Raji (cell line): ENCODE data around the gene RPL35A.

Source experiments
- POLR2A ChIP-seq: IDR thresholded peaks from 2 replicates; pipeline ENCODE4 v1.6.1; 2011; ENCODE audit warnings: low read depth, low read length, control low read depth; ENCODE audit not compliant: insufficient read depth

Gene RPL35A

DNA sequence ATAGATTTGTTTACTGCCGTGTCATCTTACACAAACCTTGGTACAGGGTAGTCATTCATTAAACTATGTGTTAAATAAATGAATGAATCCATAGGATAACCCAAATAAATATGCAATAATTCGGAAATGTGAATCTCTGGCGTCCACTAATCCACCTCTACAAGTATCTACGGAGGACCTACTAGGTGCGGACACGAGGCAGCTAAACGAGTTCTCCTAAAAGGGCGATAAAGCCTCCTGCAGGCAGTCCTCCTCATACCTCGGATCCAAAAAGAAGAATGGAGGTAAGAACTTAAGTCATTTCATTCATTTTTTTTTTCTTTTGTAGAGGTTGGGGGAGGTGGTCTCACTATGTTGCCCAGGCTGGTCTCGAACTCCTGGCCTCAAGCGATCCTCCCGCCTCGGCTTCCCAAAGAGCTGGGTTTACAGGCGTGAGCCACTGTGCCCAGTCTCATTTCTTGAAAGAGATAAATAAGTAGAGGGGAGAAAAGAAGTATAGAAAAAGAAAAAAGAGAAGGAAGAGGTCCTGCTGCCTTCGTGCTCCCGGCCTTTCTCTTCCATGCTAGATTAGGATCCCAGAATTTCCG, 706 bp upstream of the RPL35A start:
- TF ChIP-seq POLR2A = no peak

DNA sequence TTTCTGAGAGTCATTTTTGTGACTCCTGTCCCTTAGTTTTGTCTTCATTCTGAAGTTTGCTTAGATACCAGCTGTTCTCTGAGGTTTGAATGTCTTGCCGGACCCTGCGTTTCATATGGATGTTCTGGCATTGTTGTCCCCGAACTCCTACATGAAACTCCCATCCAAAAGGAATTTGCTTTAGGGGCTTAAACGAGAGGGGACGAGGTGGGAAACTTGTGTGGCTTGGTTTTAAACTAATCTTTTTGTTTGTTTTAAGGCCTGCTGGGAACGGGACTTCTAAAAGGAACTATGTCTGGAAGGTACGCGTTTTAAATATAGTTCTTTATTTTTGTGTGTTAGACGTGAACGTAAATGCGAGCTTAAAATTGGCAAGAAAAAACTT, 679 bp downstream of the RPL35A start:
- TF ChIP-seq POLR2A = no peak

DNA sequence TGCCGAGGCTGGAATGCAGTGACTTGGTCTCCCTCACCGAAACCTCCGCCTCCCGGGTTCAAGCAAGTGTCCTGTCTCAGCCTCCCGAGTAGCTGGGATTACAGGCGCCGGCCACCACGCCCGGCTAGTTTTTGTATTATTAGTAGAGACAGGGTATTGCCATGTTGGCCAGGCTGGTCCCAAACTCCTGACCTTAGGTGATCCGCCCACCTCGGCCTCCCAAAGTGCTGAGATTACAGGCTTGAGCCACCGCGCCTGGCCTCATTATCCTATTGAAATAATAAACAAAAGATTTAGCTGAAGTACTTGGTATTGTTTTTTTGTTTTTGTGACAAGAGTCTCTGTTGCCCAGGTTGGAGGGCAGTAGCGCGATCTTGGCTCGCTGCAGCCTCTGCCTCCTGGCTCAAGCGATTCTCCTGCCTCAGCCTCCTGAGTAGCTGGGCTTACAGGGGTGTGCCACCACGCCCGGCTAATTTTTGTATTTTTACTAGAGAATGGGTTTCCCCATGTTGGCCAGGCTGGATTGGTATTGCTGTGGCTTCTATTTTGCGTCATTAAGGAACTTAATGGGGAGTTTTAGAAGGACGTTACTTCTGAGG, 1.5 kb downstream of the RPL35A start:
- TF ChIP-seq POLR2A = no peak

DNA sequence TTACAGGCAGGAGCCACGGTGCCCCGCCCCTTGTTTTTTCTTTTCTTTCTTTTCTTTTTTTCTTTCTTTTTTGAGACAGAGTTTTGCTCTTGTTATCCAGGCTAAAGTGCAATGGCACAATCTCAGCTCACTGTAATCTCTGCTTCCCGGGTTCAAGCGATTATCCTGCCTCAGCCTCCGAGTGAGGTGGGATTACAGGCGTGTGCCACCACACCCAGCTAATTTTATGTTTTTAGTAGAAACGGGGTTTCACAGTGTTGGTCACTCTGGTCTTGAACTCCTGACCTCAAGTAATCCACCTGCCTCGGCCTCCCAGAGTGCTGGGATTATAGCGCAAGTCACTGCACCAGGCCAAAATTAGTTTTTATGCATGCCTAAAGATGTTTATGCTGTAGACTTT, 2.5 kb downstream of the RPL35A start:
- no peak for TF ChIP-seq POLR2A

DNA sequence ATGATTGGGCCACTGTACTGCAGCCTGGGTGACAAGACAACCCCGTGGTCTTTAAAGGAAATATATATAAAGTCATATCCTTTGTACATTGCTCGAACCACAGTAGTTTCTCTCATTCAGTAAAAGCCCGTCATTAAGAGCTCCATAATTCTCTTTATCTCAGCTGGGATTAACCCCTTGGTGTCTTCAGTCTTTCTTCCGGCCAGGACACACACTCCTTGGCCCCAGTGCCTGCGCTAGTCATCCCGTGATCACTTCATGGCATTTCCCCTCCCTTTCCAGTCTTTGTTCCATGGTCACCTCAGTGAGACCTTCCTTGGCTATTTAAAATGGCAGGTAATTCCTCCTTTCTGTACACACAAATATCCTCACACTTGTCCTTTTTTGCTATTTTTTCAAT, 3.3 kb downstream of the RPL35A start:
- no peak for TF ChIP-seq POLR2A

DNA sequence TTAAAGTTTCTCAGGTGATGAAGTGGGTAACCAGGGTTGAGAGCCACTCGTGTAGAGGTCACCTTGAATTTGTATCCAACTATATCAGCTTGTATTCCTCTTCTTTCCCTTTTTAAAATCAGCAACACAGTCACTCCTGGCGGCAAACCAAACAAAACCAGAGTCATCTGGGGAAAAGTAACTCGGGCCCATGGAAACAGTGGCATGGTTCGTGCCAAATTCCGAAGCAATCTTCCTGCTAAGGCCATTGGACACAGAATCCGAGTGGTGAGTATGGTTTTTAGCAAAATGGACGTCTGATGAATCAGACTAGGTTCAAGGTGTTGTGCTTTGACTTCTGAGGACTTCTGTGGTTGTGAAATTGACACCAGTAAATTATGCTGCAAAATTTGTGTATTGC, 3.9 kb downstream of the RPL35A start:
- no peak for TF ChIP-seq POLR2A

DNA sequence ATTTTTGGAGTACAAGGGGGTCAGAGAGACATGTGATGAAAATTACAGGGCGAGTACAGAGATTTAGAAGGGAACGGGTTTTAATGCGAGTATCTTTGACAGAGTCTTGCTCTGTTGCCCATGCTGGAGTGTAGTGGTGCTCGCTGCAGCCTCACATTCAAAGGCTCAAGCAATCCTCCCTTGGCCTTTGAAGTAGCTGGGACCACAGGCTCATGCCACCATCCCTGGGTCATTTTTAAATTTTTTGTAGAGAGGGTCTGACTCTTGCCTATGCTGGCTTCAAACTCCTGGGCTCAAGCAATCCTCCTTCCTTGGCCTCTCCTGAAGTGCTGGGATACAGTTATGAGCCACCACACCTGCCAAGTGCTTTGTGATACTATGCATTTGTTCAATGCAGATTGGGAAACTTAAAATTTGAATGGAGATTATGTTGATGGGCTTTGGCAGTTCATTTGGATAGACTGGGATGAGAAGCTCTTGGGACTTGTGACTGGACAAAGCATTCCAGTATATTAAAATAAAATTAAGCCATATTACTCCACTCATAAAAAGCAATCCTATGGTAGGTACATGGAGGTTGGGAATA, 6.0 kb downstream of the RPL35A start:
- 0 out of 2 replicates have a peak, but pooled peaks have one; percentile 4 for TF ChIP-seq POLR2A

DNA sequence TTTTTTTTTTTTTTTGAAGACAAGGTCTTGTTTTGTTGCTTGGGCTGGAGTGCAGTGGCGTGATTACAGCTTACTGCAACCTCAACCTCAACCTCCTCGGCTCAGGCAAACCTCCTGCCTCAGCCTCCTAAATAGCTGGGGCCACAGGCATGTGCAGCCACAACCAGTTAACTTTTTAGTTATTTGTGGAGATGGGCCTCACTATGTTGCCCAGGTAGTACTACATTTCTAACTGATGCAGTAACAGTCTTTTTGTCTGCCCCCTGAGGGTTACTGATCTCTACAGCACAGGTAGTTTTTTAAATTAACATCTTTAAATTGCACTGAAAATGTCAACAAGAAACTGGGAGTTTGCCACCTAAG, 6.6 kb downstream of the RPL35A start:
- no peak for TF ChIP-seq POLR2A

DNA sequence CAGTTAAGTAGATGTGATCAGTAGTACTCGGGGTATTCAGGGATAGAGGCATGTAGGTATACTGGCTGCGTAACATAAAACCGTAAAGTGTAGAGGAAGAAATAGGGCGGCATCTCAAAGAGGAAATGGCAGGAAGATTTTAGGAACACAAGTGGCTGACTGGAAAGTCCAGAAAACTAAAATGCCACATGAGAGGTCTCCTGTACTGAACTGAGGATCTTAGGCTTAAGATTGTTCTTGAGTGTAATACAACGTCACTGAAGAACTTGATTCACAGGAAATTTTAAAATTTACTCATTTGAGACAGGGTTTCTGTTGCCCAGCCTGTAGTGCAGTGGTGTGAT, 7.8 kb downstream of the RPL35A start:
- 0 out of 2 replicates have a peak, but pooled peaks have one; percentile 1 for TF ChIP-seq POLR2A

DNA sequence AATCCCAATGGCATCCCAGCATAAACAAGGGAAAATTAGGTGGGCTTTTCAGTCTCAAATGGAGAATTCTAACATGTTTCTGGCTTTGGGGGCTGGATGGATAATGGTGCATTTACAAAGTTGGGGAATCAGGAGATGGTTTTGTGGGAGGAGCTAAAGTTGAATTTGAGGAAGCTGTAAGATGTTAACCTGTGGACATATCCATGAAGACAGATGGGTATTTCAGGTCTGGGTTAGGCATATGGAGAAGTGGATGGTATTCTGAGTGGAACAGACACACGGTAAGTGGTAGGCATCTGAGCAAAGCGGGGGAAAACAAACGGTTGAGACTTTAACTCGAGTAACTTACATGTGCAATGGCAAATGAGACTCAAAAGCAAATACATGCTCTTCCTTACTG, 8.4 kb downstream of the RPL35A start:
- TF ChIP-seq POLR2A = no peak

DNA sequence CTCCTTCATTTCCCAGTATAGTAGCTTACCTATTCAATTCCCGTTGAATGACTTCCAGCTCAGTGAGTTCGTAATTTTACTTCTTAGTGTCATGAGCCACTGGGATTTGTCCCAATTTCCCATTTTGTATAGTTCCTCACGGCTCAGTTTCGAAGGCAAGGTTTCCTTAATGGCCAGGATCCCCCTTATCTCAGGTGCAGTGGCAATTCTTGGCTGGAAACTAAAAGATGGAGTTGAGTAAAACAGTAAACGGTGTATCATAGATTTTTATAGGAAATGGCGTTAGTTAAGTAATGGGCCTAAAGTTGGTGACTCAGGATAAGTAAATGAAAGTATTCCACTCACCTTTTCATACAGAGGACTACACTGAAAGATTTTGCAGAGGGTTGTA, 9.5 kb downstream of the RPL35A start:
- TF ChIP-seq POLR2A = no peak

DNA sequence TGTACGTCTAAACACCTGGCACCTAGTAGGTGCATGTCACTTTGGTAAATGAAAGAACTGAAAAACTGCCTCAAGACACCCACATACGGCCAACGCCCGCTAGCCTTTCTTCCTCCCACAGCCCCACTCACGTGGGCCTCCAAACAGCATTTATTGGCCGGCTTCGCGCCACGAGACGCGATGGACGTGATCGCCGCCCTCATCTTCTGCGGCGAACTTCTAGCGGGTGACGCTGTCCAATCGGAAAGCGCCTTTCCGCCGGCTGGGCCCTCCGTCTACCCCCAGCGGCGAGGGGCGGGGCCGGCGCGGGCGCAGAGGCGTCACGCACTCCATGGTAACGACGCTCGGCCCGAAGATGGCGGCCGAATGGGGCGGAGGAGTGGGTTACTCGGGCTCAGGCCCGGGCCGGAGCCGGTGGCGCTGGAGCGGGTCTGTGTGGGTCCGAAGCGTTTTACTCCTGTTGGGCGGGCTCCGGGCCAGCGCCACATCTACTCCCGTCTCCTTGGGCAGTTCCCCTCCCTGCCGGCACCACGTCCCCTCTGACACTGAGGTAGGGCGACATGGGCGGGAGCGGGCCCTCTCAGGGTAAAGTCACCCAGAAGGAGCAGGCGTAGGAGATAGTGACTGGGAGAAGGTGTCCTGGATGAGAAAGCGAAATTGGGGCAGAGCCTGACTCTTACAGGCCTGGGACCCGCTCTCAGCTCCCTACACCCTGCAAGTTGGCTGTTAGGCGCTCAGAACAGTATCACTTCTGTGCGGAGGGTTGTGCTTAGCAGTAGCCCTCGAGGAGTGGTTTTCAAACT, 10.1 kb downstream of the RPL35A start, which contains the start of gene LMLN:
LMLN (plus strand) TSS at position 327 of the 803 bp plus-strand sequence; CDS start at position 356, 29 bp downstream.
- TF ChIP-seq POLR2A = peak; percentile 71

DNA sequence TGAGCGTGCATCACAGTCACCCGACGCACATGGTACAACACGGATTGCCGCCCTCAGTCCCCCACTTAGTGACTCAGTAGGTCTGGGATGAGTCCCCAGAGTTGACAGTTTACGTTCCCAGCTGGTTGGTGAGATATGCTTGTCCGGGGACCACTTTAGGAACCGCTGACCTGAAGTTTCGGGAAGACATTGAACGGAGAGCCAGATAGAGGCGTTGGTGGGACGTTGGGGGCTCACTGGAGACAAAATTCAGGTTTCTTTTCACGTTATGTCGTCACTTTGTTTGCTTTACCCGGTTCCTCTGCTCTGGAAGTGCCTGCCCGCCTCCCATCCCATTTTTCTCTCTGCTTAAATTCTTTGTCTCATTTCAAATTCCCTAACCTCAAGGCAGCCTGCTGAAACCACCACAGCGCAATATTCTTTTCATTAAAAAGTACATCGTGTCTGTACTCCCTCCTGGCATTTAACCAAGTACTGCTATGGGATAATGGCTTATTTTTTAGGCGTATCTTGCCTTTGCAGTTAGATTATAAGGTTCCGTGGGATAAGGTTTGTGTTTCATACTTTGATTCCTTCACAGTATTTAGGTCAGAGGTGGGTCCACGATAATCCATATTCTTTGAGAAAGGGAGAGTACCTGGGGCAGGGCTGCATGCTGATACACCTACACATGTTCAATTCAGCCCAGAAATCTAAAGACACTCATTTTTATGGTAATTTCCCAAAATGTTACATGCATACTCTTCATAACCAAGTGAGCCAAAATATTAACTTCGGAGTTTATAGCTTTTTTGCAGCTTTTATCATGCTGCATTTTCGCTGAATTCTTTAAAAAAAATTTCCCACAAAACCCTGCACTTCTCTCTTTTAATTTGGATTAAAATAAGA, 10.9 kb downstream of the RPL35A start:
- no peak for TF ChIP-seq POLR2A

DNA sequence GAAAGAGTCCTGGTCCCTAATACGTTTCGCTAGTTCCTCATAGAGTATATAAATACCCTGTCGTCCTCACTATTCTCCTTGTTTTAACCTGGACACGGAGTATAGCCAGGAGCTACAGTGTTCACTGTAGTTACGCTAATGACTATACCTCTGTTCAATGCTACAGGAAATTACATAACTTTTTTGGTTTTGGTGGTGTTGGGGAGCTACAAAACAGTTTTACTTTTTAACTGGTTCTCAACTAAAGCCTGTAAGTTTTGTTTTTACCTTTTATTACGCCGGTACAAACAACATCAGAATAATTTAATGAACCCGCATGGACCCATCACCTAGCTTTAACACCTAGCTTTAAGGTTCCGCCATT, 11.6 kb downstream of the RPL35A start:
- no peak for TF ChIP-seq POLR2A

DNA sequence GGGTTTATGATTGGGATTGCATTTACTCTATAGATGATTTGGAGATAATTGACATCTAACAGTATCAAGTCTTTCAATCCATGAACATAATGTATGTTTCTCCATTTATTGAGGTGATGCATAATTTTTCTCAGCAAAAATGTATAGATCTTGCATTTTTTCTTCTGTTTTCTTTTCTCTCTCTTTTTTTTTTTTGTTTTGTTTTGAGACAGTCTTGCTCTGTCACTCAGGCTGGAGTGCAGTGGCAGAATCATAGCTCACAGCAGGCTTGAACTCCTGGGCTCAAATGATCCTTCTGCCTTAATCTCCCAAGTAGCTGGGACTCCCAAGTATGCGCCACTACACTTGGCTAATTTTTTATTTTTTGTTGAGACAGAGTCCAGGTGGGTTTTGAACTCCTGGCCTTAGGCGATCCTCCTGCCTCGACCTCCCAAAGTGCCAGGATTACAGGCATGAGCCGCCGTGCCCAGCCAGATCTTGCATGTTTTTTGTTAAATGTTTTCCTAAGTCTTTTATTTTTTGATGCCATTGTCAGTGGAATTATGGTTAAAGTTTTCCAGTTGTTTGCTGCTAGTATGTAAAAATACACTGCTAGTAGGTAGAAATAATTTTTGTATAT, 13.1 kb downstream of the RPL35A start:
- TF ChIP-seq POLR2A = no peak
